Breast epithelium (tissue), 4 donors: ENCODE data around the gene EHF. TPM values are rescaled to one million over a fixed set of nuclear protein-coding genes. Genes with fewer than 3 reads are reported as not detected.

Experiments used
- DNase-seq, 2 donors: peaks; one replicate each; pipeline ENCODE4 v3.0.0-alpha.2; 2019; ENCODE audit warnings: low spot score in 2 of 2
- H3K27ac ChIP-seq, 2 donors: fragments of 200-600 bp; sonication (generic) in 1 of 2; one replicate each; pipeline ENCODE4 v1.5.1; 2016 to 2019; ENCODE audit warnings: mild to moderate bottlenecking in 1 of 2
- H3K27me3 ChIP-seq, 2 donors: fragments of 200-600 bp; sonication (generic) in 1 of 2; one replicate each; pipeline versions ENCODE4 v1.5.1 to v1.6.0; 2017 to 2019; ENCODE audit warnings: control low read depth in 1 of 2, mild to moderate bottlenecking in 1 of 2
- H3K36me3 ChIP-seq: fragments of 200-600 bp; one replicate; pipeline ENCODE4 v1.5.1; 2019
- H3K4me1 ChIP-seq, 2 donors: fragments of 200-600 bp; sonication (generic); one replicate each; pipeline ENCODE4 v1.5.1; 2016 to 2019; ENCODE audit warnings: control low read depth in 1 of 2
- H3K4me3 ChIP-seq, 3 donors: fragments of 200-600 bp; sonication (generic); 1 replicate in 2 of 3; 2 replicates in 1 of 3; pipeline ENCODE4 v1.5.1; 2016 to 2019; ENCODE audit warnings: mild to moderate bottlenecking in 3 of 3, moderate library complexity in 2 of 3
- H3K9me3 ChIP-seq, 2 donors: fragments of 200-600 bp; sonication (generic) in 1 of 2; one replicate each; pipeline ENCODE4 v1.5.1; 2016 to 2019; ENCODE audit warnings: control low read depth in 1 of 2
- CTCF ChIP-seq, 3 donors: fragments of 450-650 bp; IDR thresholded peaks; one replicate each; pipeline ENCODE4 v1.5.1; 2016 to 2017; ENCODE audit warnings: antibody characterized with exemption in 3 of 3, mild to moderate bottlenecking in 3 of 3, moderate library complexity in 3 of 3
- POLR2A ChIP-seq: fragments of 450-650 bp; IDR thresholded peaks from one replicate; pipeline ENCODE4 v1.6.1; 2016; ENCODE audit warnings: antibody characterized with exemption, mild to moderate bottlenecking, moderate library complexity
- POLR2AphosphoS5 ChIP-seq, 3 donors: sonication (generic); formaldehyde crosslinking; IDR thresholded peaks; one replicate each; pipeline ENCODE4 v1.6.1; 2017; ENCODE audit warnings: antibody characterized with exemption in 3 of 3
- intact Hi-C: fragments of 100-400 bp; cut with DNase I; formaldehyde crosslinking; loops from one replicate; pipeline ENCODE4 v1.15.1; 2023; ENCODE audit warnings: low total_unique reads
- total RNA-seq, 3 donors: library from RNA; depleted of rRNA; stranded (reverse); fragments of >200 nt; gene quantifications; one replicate each; pipeline ENCODE4 v1.1.0, GENCODE V29; 2016

The EHF gene
- total RNA-seq, 3 donors from 2014 or later, result 0.16 to 392 (median 132) TPM

- no peak for DNase-seq
- Histone ChIP-seq H3K36me3 (no peaks in the 10 kb centered on the region), H3K27ac (peak overlapping the region; percentile 22 to 78), H3K4me3 (no peak overlapping the region), H3K27me3 (no peaks in the 10 kb centered on the region), H3K4me1 (no peaks in the 10 kb centered on the region), H3K9me3 (no peaks in the 10 kb centered on the region)
- intact Hi-C loops, result no loop called here
- no peak for TF ChIP-seq CTCF (IDR thresholded peaks at IDR 0.05)
- TF ChIP-seq POLR2AphosphoS5 (IDR thresholded peaks at IDR 0.05), result no peak
- TF ChIP-seq POLR2A, result no peak
Observed at GRCh38 chr11:34642001-34642554, 21.2 kb downstream of the EHF start.

GRCh38 chr11:34642873-34643272, 22.0 kb downstream of the EHF start:
- Histone ChIP-seq H3K27me3 (no peaks in the 10 kb centered on the region), H3K9me3 (no peaks in the 10 kb centered on the region), H3K36me3 (no peaks in the 10 kb centered on the region), H3K4me1 (no peaks in the 10 kb centered on the region), H3K27ac (peak overlapping the region in 1 of 2 donors; percentile 78), H3K4me3 (no peak overlapping the region)
- TF ChIP-seq POLR2A (no peak), POLR2AphosphoS5 (IDR thresholded peaks at IDR 0.05) (no peak), CTCF (IDR thresholded peaks at IDR 0.05) (no peak)
- no peak for DNase-seq
- intact Hi-C loops, result no loop called here

GRCh38 chr11:34643311-34643710, 22.4 kb downstream of the EHF start:
- Histone ChIP-seq H3K27me3 (no peaks in the 10 kb centered on the region), H3K27ac (peak overlapping the region in 1 of 2 donors; percentile 50), H3K4me3 (no peak overlapping the region), H3K9me3 (no peaks in the 10 kb centered on the region), H3K4me1 (no peaks in the 10 kb centered on the region), H3K36me3 (no peaks in the 10 kb centered on the region)
- DNase-seq, result no peak
- intact Hi-C loops, result no loop called here
- TF ChIP-seq CTCF (IDR thresholded peaks at IDR 0.05) (no peak), POLR2AphosphoS5 (IDR thresholded peaks at IDR 0.05) (no peak), POLR2A (no peak)

GRCh38 chr11:34643846-34644245, 23.0 kb downstream of the EHF start:
- Histone ChIP-seq H3K36me3 (no peaks in the 10 kb centered on the region), H3K4me3 (no peak overlapping the region), H3K27ac (peak overlapping the region in 1 of 2 donors; percentile 50), H3K9me3 (no peaks in the 10 kb centered on the region), H3K4me1 (no peaks in the 10 kb centered on the region), H3K27me3 (no peaks in the 10 kb centered on the region)
- no peak for DNase-seq
- no peak for TF ChIP-seq POLR2AphosphoS5 (IDR thresholded peaks at IDR 0.05)
- intact Hi-C loops, result no loop called here

- intact Hi-C loops, result no loop called here
- Histone ChIP-seq H3K27ac (peak overlapping the region in 1 of 2 donors; percentile 61), H3K4me1 (peaks cover 0 to 2% of the 10 kb centered on the region in 2 donors), H3K4me3 (no peak overlapping the region), H3K27me3 (no peaks in the 10 kb centered on the region), H3K9me3 (no peaks in the 10 kb centered on the region), H3K36me3 (no peaks in the 10 kb centered on the region)
- no peak for DNase-seq
- no peak for TF ChIP-seq CTCF (IDR thresholded peaks at IDR 0.05)
- no peak for TF ChIP-seq POLR2A
- no peak for TF ChIP-seq POLR2AphosphoS5 (IDR thresholded peaks at IDR 0.05)
Observed at GRCh38 chr11:34644669-34645406, 23.9 kb downstream of the EHF start.
